CD14-positive monocyte (primary cell): ENCODE data around the gene NKAIN4. TPM values are rescaled to one million over a fixed set of nuclear protein-coding genes. Genes with fewer than 3 reads are reported as not detected.

Experiments used
- DNase-seq, 3 donors: peaks; one replicate each; pipeline ENCODE4 v3.0.0-alpha.2; 2011 to 2022
- H2AFZ ChIP-seq: 2 replicates; pipeline ENCODE4 v1.6.0; 2012; ENCODE audit warnings: mild to moderate bottlenecking, low read depth, low read length, inconsistent platforms; ENCODE audit not compliant: insufficient read depth, poor library complexity, severe bottlenecking
- H3K27ac ChIP-seq, 2 donors: 1 replicate in 1 of 2; 2 replicates in 1 of 2; pipeline ENCODE4 v1.5.1; 2012 to 2013; ENCODE audit warnings: low read length in 2 of 2, control low read depth in 1 of 2, inconsistent platforms in 1 of 2, low read depth in 1 of 2, mild to moderate bottlenecking in 1 of 2
- H3K27me3 ChIP-seq, 2 donors: one replicate each; pipeline versions ENCODE4 v1.6.0 to v1.6.1; 2011 to 2013; ENCODE audit warnings: low read length in 2 of 2; ENCODE audit not compliant: control insufficient read depth in 2 of 2, insufficient read depth in 2 of 2
- H3K36me3 ChIP-seq, 2 donors: replicated peaks in 1 of 2; 1 replicate in 1 of 2; 2 replicates in 1 of 2; pipeline versions ENCODE4 v1.5.1 to v1.6.1; 2012 to 2013; ENCODE audit warnings: low read length in 2 of 2, control low read depth in 1 of 2, inconsistent platforms in 1 of 2, mild to moderate bottlenecking in 1 of 2; ENCODE audit not compliant: insufficient read depth in 2 of 2, control insufficient read depth in 1 of 2
- H3K4me1 ChIP-seq, 2 donors: 1 replicate in 1 of 2; 2 replicates in 1 of 2; pipeline versions ENCODE4 v1.5.1 to v1.6.1; 2012 to 2013; ENCODE audit warnings: low read length in 2 of 2, control low read depth in 1 of 2, inconsistent platforms in 1 of 2, mild to moderate bottlenecking in 1 of 2, moderate library complexity in 1 of 2; ENCODE audit not compliant: insufficient read depth in 2 of 2, control insufficient read depth in 1 of 2
- H3K4me2 ChIP-seq: replicated peaks from 2 replicates; pipeline ENCODE3; 2012; ENCODE audit warnings: low read length, moderate library complexity, mild to moderate bottlenecking; ENCODE audit not compliant: poor library complexity, severe bottlenecking; ENCODE audit errors: extremely low read depth
- H3K4me3 ChIP-seq, 3 experiments: fragments of 200-600 bp in 1 of 3; sonication (generic) in 1 of 3; replicated peaks in 1 of 3; 1 replicate in 2 of 3; 2 replicates in 1 of 3; pipeline ENCODE4 v1.5.1; 2011 to 2013; ENCODE audit warnings: low read length in 3 of 3, mild to moderate bottlenecking in 3 of 3, control low read depth in 2 of 3, low read depth in 2 of 3, inconsistent platforms in 1 of 3, moderate library complexity in 1 of 3
- H3K79me2 ChIP-seq: 2 replicates; pipeline ENCODE4 v1.6.0; 2012; ENCODE audit warnings: mild to moderate bottlenecking, control low read depth, inconsistent platforms, low read length, moderate library complexity; ENCODE audit not compliant: insufficient read depth
- H3K9ac ChIP-seq: 2 replicates; pipeline ENCODE4 v1.6.0; 2017; ENCODE audit warnings: low read length, mild to moderate bottlenecking; ENCODE audit not compliant: insufficient read depth, poor library complexity, severe bottlenecking
- H3K9me3 ChIP-seq, 2 donors: replicated peaks in 1 of 2; 1 replicate in 1 of 2; 2 replicates in 1 of 2; pipeline versions ENCODE4 v1.5.1 to v1.6.1; 2012 to 2013; ENCODE audit warnings: low read length in 2 of 2, control low read depth in 1 of 2; ENCODE audit not compliant: control insufficient read depth in 1 of 2, insufficient read depth in 1 of 2
- H4K20me1 ChIP-seq: 2 replicates; pipeline ENCODE4 v1.6.0; 2012; ENCODE audit warnings: mild to moderate bottlenecking, low read length, control low read depth, moderate library complexity; ENCODE audit not compliant: insufficient read depth
- H3K27ac Mint-ChIP-seq, 7 donors: one replicate each; pipeline ENCODE4 v1.8.0; 2020; ENCODE audit warnings: mild to moderate bottlenecking in 7 of 7, mixed read lengths in 7 of 7, moderate library complexity in 6 of 7, inconsistent platforms in 2 of 7
- H3K27me3 Mint-ChIP-seq, 3 donors: one replicate each; pipeline ENCODE4 v1.8.0; 2021 to 2022; ENCODE audit warnings: low read depth in 3 of 3, mild to moderate bottlenecking in 3 of 3, mixed read lengths in 3 of 3, moderate library complexity in 3 of 3, inconsistent platforms in 1 of 3
- H3K36me3 Mint-ChIP-seq, 2 donors: one replicate each; pipeline ENCODE4 v1.8.0; 2020; ENCODE audit warnings: mixed read lengths in 2 of 2, inconsistent platforms in 1 of 2, mild to moderate bottlenecking in 1 of 2
- H3K4me1 Mint-ChIP-seq: one replicate; pipeline ENCODE4 v1.8.0; 2020; ENCODE audit warnings: mild to moderate bottlenecking, mixed read lengths
- H3K4me3 Mint-ChIP-seq, 2 donors: one replicate each; pipeline ENCODE4 v1.8.0; 2020; ENCODE audit warnings: mild to moderate bottlenecking in 2 of 2, mixed read lengths in 2 of 2, moderate library complexity in 1 of 2
- H3K9me3 Mint-ChIP-seq, 7 donors: one replicate each; pipeline ENCODE4 v1.8.0; 2020 to 2022; ENCODE audit warnings: mixed read lengths in 7 of 7, mild to moderate bottlenecking in 6 of 7, moderate library complexity in 6 of 7, inconsistent platforms in 2 of 7
- CTCF ChIP-seq: fragments of 200-600 bp; IDR thresholded peaks from one replicate; pipeline ENCODE4 v1.8.0; 2022; ENCODE audit warnings: antibody characterized with exemption, mild to moderate bottlenecking
- WGBS: methylation state at CpG from one replicate; pipeline ENCODE4 v1.1.5; 2013; ENCODE audit warnings: missing lambda C conversion rate; ENCODE audit not compliant: insufficient coverage; 5-methylcytosine and 5-hydroxymethylcytosine counted together
- intact Hi-C, 2 donors: fragments of 100-400 bp; cut with micrococcal nuclease; formaldehyde crosslinking; loops; one replicate each; pipeline versions ENCODE4 v1.15.0 to v1.15.1; 2023
- polyA plus RNA-seq, 3 donors: library from polyadenylated mRNA; depleted of rRNA in 1 of 3; unstranded in 2 of 3; stranded (reverse) in 1 of 3; fragments of 300-500 nt in 2 of 3; fragments of >200 nt in 1 of 3; fragmentation: Illumina TruSeq in 2 of 3; gene quantifications; 1 replicate in 2 of 3; 2 replicates in 1 of 3; pipeline ENCODE4 v1.2.3, GENCODE V29; 2012 to 2021

Gene NKAIN4
- polyA plus RNA-seq, 3 donors: not detected

- no peaks in the 10 kb centered on the region for H3K4me1 Mint-ChIP-seq
- no peak overlapping the region for H3K4me3 Mint-ChIP-seq
- H3K27me3 ChIP-seq: peaks cover 11 to 43% of the 10 kb centered on the region in 2 donors
- no peaks in the 10 kb centered on the region for H3K36me3 Mint-ChIP-seq
- intact Hi-C loops: no loop called here
- no peaks in the 10 kb centered on the region for H4K20me1 ChIP-seq
- no peaks in the 10 kb centered on the region for H3K4me1 ChIP-seq
- no peak overlapping the region for H3K4me3 ChIP-seq
- WGBS: 95% methylated on average over 15 of the region's 15 CpGs
- peaks cover 0 to 9% of the 10 kb centered on the region in 2 donors for H3K9me3 ChIP-seq
- H3K27ac Mint-ChIP-seq: no peak overlapping the region
- no peak for TF ChIP-seq CTCF
- no peaks in the 10 kb centered on the region for H3K79me2 ChIP-seq
- DNase-seq: no peak
- H2AFZ ChIP-seq: no peak overlapping the region
- peaks cover 47 to 74% (median 48%) of the 10 kb centered on the region in 3 donors for H3K27me3 Mint-ChIP-seq
- no peak overlapping the region for H3K27ac ChIP-seq
- H3K36me3 ChIP-seq: no peaks in the 10 kb centered on the region
- H3K9me3 Mint-ChIP-seq: peaks cover 0 to 14% (median 1%) of the 10 kb centered on the region in 7 donors
- H3K9ac ChIP-seq: no peak overlapping the region
- no peak overlapping the region for H3K4me2 ChIP-seq
Observed at GRCh38 chr20:63249891-63250290, 4.4 kb downstream of the NKAIN4 start.

- peaks cover 44 to 69% (median 46%) of the 10 kb centered on the region in 3 donors for H3K27me3 Mint-ChIP-seq
- H3K9ac ChIP-seq: no peak overlapping the region
- H4K20me1 ChIP-seq: no peaks in the 10 kb centered on the region
- intact Hi-C loops: no loop called here
- H3K27ac Mint-ChIP-seq: peak overlapping the region in 1 of 7 donors; percentile 49
- WGBS: 82% methylated on average over 25 of the region's 25 CpGs
- no peaks in the 10 kb centered on the region for H3K79me2 ChIP-seq
- H3K9me3 Mint-ChIP-seq: peaks cover 0 to 11% (median 1%) of the 10 kb centered on the region in 7 donors
- H3K4me1 Mint-ChIP-seq: no peaks in the 10 kb centered on the region
- H3K27ac ChIP-seq: no peak overlapping the region
- H3K27me3 ChIP-seq: peaks cover 8 to 40% of the 10 kb centered on the region in 2 donors
- H3K9me3 ChIP-seq: peaks cover 0 to 7% of the 10 kb centered on the region in 2 donors
- no peak overlapping the region for H2AFZ ChIP-seq
- H3K4me3 ChIP-seq: no peak overlapping the region
- no peak overlapping the region for H3K4me3 Mint-ChIP-seq
- H3K36me3 ChIP-seq: no peaks in the 10 kb centered on the region
- H3K4me2 ChIP-seq: no peak overlapping the region
- H3K4me1 ChIP-seq: no peaks in the 10 kb centered on the region
- no peaks in the 10 kb centered on the region for H3K36me3 Mint-ChIP-seq
- no peak for TF ChIP-seq CTCF
- no peak for DNase-seq
Observed at GRCh38 chr20:63248835-63249591, 5.2 kb downstream of the NKAIN4 start.
